Measurements from ENCODE around the gene PLD5.

- TF ChIP-seq POLR2A (IDR thresholded peaks at IDR 0.05; ENCODE audit: low read depth, low read length), result no peak
- no peak for TF ChIP-seq TAF1 (IDR thresholded peaks at IDR 0.05; ENCODE audit: borderline replicate concordance, low read depth, low read length)
Measured at GRCh38 chr1:242435200-242435599, 89.3 kb downstream of the PLD5 start.
